Activated CD4-positive, alpha-beta T cell treated with anti-CD3 and anti-CD28 coated beads for 36 hours (primary cell): Measurements from ENCODE around the gene SDHAF3. TPM values are rescaled to one million over a fixed set of nuclear protein-coding genes. Genes with fewer than 3 reads are reported as not detected.
"Not testable (repeated sequence)": the region's sequence is repeated elsewhere in the genome, so short reads cannot be mapped to it uniquely, and the experiment has no call there.

ENCODE experiments used
- ATAC-seq: fragments of 200-7000 bp; cut with Tn5 transposase; one replicate; pipeline ENCODE4 v1.10.0; 2021; ENCODE audit warnings: mild to moderate bottlenecking, moderate library complexity
- CTCF ChIA-PET: fragments of 350-600 bp; sonication (Branson Sonifier 250); formaldehyde crosslinking; loops from one replicate; lab custom pipeline; 2021; ENCODE audit warnings: antibody characterized with exemption; lab: Charles Lee
- POLR2A ChIA-PET: fragments of 350-600 bp; sonication (Branson Sonifier 250); formaldehyde crosslinking; loops from one replicate; lab custom pipeline; 2021; ENCODE audit warnings: antibody characterized with exemption, inconsistent platforms; lab: Charles Lee
- DNase-seq: peaks from one replicate; pipeline ENCODE4 v3.0.0-alpha.2; 2020
- H3K27ac Mint-ChIP-seq: one replicate; pipeline ENCODE4 v1.8.0; 2021; ENCODE audit warnings: mixed read lengths
- H3K27me3 Mint-ChIP-seq: one replicate; pipeline ENCODE4 v1.8.0; 2021; ENCODE audit warnings: mixed read lengths
- H3K36me3 Mint-ChIP-seq: one replicate; pipeline ENCODE4 v1.8.0; 2021; ENCODE audit warnings: low read depth, mixed read lengths
- H3K4me1 Mint-ChIP-seq: one replicate; pipeline ENCODE4 v1.8.0; 2021; ENCODE audit warnings: mixed read lengths
- H3K4me3 Mint-ChIP-seq: one replicate; pipeline ENCODE4 v1.8.0; 2021; ENCODE audit warnings: mild to moderate bottlenecking, moderate library complexity, mixed read lengths
- H3K9me3 Mint-ChIP-seq: one replicate; pipeline ENCODE4 v1.8.0; 2021; ENCODE audit warnings: low read depth, mixed read lengths
- intact Hi-C, 2 experiments: fragments of 100-400 bp; cut with DNase I in 1 of 2; cut with micrococcal nuclease in 1 of 2; formaldehyde crosslinking; loops; one replicate each; pipeline versions ENCODE4 v1.14.2 to v1.15.1; 2022 to 2024; cut with DNase I, micrococcal nuclease
- total RNA-seq, 2 experiments: library from RNA; stranded (reverse); gene quantifications; one replicate each; pipeline ENCODE4 v1.2.3, GENCODE V29; 2021

SDHAF3 gene
- total RNA-seq, 2 experiments from 2014 or later: 30.2 to 44.3 TPM

DNA sequence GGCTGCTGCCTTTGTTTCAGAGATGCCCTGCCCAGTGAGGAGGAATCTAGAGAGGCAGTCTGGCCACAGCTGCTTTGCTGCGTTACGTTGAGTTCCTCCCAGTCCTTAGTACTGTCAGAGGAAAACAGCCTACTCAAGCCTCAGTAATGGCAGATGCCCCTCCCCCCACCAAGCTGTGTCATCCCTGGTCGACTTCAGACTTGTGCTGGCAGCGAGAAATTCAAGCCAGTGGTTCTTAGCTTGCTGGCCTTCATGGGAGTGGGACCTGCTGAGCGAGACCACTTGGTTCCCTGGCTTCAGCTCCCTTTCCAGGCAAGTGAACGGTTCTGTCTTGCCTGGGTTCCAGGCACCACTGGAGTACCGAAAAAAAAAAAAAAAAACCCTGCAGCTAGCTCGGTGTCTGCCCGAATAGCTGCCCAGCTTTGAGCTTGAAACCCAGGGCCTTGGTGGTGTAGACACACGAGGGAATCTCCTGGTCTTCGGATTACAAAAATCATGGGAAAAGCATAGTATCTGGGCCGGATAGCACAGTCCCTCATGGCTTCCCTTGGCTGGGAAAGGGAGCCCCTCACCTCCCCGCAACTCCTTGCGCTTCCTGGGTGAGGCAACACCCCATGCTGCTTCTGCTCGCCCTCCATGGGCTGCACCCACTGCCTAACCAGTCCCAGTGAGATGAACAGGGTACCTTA, 9.1 kb downstream of the SDHAF3 start:
- peaks cover 27% of the 10 kb centered on the region for H3K36me3 Mint-ChIP-seq
- DNase-seq (no peak), ATAC-seq (no peak)
- no peaks in the 10 kb centered on the region for H3K27me3 Mint-ChIP-seq
- H3K27ac Mint-ChIP-seq: no peak overlapping the region
- H3K9me3 Mint-ChIP-seq: peaks cover 8% of the 10 kb centered on the region
- no peak overlapping the region for H3K4me3 Mint-ChIP-seq
- ChIA-PET POLR2A (no interaction called here), CTCF (no interaction called here)
- peaks cover 16% of the 10 kb centered on the region for H3K4me1 Mint-ChIP-seq
- intact Hi-C loops: no loop called here

- peaks cover 8% of the 10 kb centered on the region for H3K9me3 Mint-ChIP-seq
- intact Hi-C loops: no loop called here
- no peak overlapping the region for H3K4me3 Mint-ChIP-seq
- H3K36me3 Mint-ChIP-seq: peaks cover 22% of the 10 kb centered on the region
- no peaks in the 10 kb centered on the region for H3K27me3 Mint-ChIP-seq
- POLR2A ChIA-PET: no interaction called here
- CTCF ChIA-PET: no interaction called here
- ATAC-seq: no peak
- no peak overlapping the region for H3K27ac Mint-ChIP-seq
- no peak for DNase-seq
- peaks cover 14% of the 10 kb centered on the region for H3K4me1 Mint-ChIP-seq
These were observed 11.2 kb downstream of the SDHAF3 start for GRCh38 chr7:97128736-97129135.

DNA sequence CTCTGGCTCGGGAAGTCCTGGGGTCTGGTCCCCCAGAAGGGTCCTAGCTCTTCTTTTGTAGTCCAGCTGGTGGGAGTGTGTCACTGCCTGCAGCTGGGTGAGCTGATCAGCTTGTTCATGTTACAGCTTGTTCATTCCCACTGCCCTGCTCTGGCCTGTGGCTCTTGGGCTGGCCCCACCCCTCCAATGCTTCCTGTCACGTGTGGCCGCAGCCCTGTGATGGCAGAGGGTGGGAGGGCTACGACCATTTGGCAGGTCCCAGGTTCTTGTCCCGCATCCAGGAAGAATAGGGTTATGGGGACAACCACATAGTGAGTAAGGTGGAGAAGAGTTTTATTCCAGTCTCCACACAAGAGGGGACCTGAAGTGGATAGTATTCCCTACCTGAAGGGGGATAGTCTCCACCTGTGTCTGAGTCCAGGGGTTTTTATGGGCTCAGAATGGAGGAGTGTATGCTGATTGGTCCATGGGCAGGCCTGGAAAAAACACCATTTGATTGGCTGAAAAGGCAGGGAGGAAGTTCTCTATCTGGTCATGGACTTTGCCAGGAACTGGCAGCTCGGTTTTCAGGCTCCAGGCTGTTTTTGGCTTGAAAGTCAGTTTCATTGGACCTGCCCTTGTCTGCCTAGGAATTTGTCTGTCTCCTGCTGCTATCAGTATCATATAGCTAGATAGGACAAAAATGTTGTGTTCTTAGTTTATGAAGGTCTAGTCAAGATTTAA, 13.1 kb downstream of the SDHAF3 start:
- Mint-ChIP-seq H3K27ac (no peak overlapping the region), H3K9me3 (no peaks in the 10 kb centered on the region), H3K4me1 (peaks cover 15% of the 10 kb centered on the region), H3K4me3 (no peak overlapping the region), H3K27me3 (no peaks in the 10 kb centered on the region), H3K36me3 (peaks cover 12% of the 10 kb centered on the region)
- no peak for DNase-seq
- ChIA-PET POLR2A (no interaction called here), CTCF (interaction anchor here (1.1 kb wide), 1 partner anchor 42 kb away, joined by 3 read pairs; no protein-coding TSS in a partner anchor)
- intact Hi-C loops: no loop called here
- ATAC-seq: no peak

DNA sequence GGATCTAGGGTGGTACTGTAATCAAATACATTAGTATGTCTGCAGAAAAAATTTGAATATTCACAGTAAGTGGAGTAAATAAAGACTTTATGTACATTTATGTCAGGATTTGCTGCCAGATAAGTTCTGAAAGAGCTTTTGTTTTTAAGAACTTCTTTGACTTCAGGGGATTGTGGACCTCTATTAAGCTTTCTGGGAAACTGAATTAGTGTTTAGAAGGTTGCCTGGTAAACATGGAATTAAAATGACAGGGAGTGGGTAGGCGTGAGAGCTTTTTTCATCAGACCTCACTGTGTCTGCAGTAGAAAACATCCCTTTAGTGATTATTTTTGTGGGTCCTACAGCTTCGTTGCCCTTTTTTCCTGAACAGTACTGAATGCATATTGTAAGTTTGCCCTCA, 15.7 kb downstream of the SDHAF3 start:
- POLR2A ChIA-PET: no interaction called here
- intact Hi-C loops: no loop called here
- H3K4me1 Mint-ChIP-seq: peaks cover 8% of the 10 kb centered on the region

DNA sequence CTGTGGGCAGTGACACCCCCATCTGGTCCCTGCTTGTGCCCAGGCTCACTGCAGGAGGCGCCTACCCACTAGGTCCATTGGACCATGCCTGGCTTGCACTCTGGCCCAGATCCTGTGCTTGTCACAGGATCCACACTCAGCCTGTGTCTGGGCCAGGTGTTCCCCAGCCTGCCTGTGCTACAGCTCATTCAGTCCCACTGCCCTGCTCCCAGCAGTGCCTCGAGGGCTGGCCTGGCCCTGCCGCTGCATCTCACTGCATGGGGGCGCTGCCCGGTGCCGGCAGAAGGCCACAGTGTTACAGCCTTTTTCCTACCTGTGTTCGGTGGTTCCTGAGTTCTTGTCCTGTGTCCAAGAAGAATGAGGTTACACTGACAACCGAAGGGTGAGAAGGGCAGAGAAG, 21.3 kb downstream of the SDHAF3 start:
- H3K36me3 Mint-ChIP-seq: peaks cover 57% of the 10 kb centered on the region

More for the DNA sequence above, 15.7 kb downstream of the SDHAF3 start:
- H3K27ac Mint-ChIP-seq: no peak overlapping the region
- H3K27me3 Mint-ChIP-seq: no peaks in the 10 kb centered on the region
- H3K9me3 Mint-ChIP-seq: peaks cover 6% of the 10 kb centered on the region
- H3K36me3 Mint-ChIP-seq: peaks cover 14% of the 10 kb centered on the region
- CTCF ChIA-PET: interaction anchor here (0.6 to 1.9 kb wide), 4 partner anchors 14 to 106 kb away, joined by 3 to 4 read pairs (median 3); no protein-coding TSS in a partner anchor
- ATAC-seq (no peak), DNase-seq (no peak)
- H3K4me3 Mint-ChIP-seq: no peak overlapping the region

GRCh38 chr7:97145068-97145467, 27.6 kb downstream of the SDHAF3 start:
- DNase-seq (no peak), ATAC-seq (no peak)
- peaks cover 5% of the 10 kb centered on the region for H3K4me1 Mint-ChIP-seq
- no peaks in the 10 kb centered on the region for H3K27me3 Mint-ChIP-seq
- H3K36me3 Mint-ChIP-seq: peaks cover 34% of the 10 kb centered on the region
- no peak overlapping the region for H3K27ac Mint-ChIP-seq
- CTCF ChIA-PET: interaction anchor here (0.6 to 1.8 kb wide), 3 partner anchors 10 to 36 kb away, joined by 4 to 5 read pairs (median 4); no protein-coding TSS in a partner anchor
- H3K4me3 Mint-ChIP-seq: no peak overlapping the region
- POLR2A ChIA-PET: interaction anchor here (0.6 kb wide), 1 partner anchor 22 kb away, joined by 4 read pairs; no protein-coding TSS in a partner anchor
- H3K9me3 Mint-ChIP-seq: peaks cover 13% of the 10 kb centered on the region
- intact Hi-C loops: loop anchor here (1.0 kb wide), 2 partner anchors 34 to 690 kb away; no protein-coding TSS in a partner anchor

More for the DNA sequence above, 21.3 kb downstream of the SDHAF3 start:
- no peak for ATAC-seq
- Mint-ChIP-seq H3K9me3 (peaks cover 31% of the 10 kb centered on the region), H3K27me3 (no peaks in the 10 kb centered on the region), H3K4me3 (no peak overlapping the region), H3K27ac (no peak overlapping the region), H3K4me1 (peaks cover 3% of the 10 kb centered on the region)
- no peak for DNase-seq
- CTCF ChIA-PET: no interaction called here
- intact Hi-C loops: no loop called here
- POLR2A ChIA-PET: no interaction called here

DNA sequence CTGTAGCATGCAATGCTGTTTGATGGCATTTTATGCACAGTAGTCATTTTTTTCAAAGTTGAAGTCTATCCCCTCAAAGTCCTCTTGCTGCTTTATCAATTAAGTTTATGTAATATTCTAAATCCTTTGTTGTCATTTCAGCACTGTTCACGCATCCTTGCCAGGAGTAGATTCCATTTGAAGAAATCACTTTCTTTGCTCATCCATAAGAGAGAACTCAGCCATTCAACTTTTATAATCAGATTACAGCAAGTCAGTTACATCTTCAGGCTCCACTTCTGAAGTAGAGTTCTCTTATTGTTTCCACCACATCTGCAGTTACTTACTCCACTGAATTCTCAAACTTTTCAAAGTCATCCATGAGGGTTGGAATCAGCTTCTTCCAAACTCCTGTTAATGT, 32.3 kb downstream of the SDHAF3 start:
- intact Hi-C loops: no loop called here
- peaks cover 23% of the 10 kb centered on the region for H3K36me3 Mint-ChIP-seq
- no peak overlapping the region for H3K27ac Mint-ChIP-seq
- no peaks in the 10 kb centered on the region for H3K27me3 Mint-ChIP-seq
- ChIA-PET POLR2A (no interaction called here), CTCF (interaction anchor here (1.6 kb wide), 1 partner anchor 17 kb away, joined by 3 read pairs; no protein-coding TSS in a partner anchor)
- ATAC-seq: no peak
- H3K9me3 Mint-ChIP-seq: no peaks in the 10 kb centered on the region
- H3K4me3 Mint-ChIP-seq: no peak overlapping the region
- DNase-seq: no peak
- peaks cover 9% of the 10 kb centered on the region for H3K4me1 Mint-ChIP-seq

- Mint-ChIP-seq H3K27me3 (no peaks in the 10 kb centered on the region), H3K27ac (no peak overlapping the region), H3K36me3 (peaks cover 31% of the 10 kb centered on the region), H3K9me3 (peaks cover 9% of the 10 kb centered on the region), H3K4me3 (no peak overlapping the region), H3K4me1 (peaks cover 7% of the 10 kb centered on the region)
- ATAC-seq (no peak), DNase-seq (no peak)
- ChIA-PET POLR2A (no interaction called here), CTCF (interaction anchor here (1.3 to 1.4 kb wide), 2 partner anchors 11 to 23 kb away, joined by 3 to 5 read pairs; no protein-coding TSS in a partner anchor)
- intact Hi-C loops: no loop called here
These were observed 38.5 kb downstream of the SDHAF3 start for GRCh38 chr7:97155897-97156418.

DNA sequence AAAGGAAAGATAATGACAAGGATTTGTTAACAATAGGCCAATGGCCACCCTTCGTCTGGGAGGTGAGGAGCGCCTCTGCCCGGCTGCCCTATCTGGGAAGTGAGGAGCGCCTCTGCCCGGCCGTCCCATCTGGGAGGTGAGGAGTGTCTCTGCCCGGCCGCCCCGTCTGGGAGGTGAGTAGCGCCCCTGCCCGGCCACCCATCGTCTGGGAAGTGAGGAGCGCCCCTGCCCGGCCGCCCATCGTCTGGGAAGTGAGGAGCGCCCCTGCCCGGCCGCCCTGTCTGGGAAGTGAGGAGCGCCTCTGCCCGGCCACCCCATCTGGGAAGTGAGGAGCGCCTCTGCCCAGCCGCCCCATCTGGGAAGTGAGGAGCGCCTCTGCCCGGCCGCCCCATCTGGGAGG, 42.5 kb downstream of the SDHAF3 start:
- ATAC-seq, H3K4me3 Mint-ChIP-seq, H3K27ac Mint-ChIP-seq, DNase-seq, POLR2A ChIA-PET, intact Hi-C loops, H3K27me3 Mint-ChIP-seq: not testable (repeated sequence)
- Mint-ChIP-seq H3K9me3 (peaks cover 15% of the 10 kb centered on the region), H3K4me1 (peaks cover 11% of the 10 kb centered on the region), H3K36me3 (peaks cover 50% of the 10 kb centered on the region)
- CTCF ChIA-PET: interaction anchor here (0.8 kb wide), 1 partner anchor 17 kb away, joined by 3 read pairs; no protein-coding TSS in a partner anchor

- H3K4me1 Mint-ChIP-seq: peaks cover 20% of the 10 kb centered on the region
- H3K27me3 Mint-ChIP-seq, CTCF ChIA-PET, POLR2A ChIA-PET, ATAC-seq, H3K27ac Mint-ChIP-seq, H3K4me3 Mint-ChIP-seq, intact Hi-C loops, DNase-seq: not testable (repeated sequence)
- H3K36me3 Mint-ChIP-seq: peaks cover 63% of the 10 kb centered on the region
- peaks cover 19% of the 10 kb centered on the region for H3K9me3 Mint-ChIP-seq
These were observed 44.1 kb downstream of the SDHAF3 start for GRCh38 chr7:97161609-97162008.

- Mint-ChIP-seq H3K9me3 (peaks cover 23% of the 10 kb centered on the region), H3K4me3 (no peak overlapping the region), H3K4me1 (peaks cover 38% of the 10 kb centered on the region), H3K27ac (no peak overlapping the region), H3K27me3 (no peaks in the 10 kb centered on the region), H3K36me3 (peaks cover 59% of the 10 kb centered on the region)
- ChIA-PET CTCF (interaction anchor here (0.6 to 1.0 kb wide), 2 partner anchors 13 to 1681 kb away, joined by 3 read pairs; no protein-coding TSS in a partner anchor), POLR2A (no interaction called here)
- intact Hi-C loops: no loop called here
- no peak for DNase-seq
- ATAC-seq: no peak
These were observed 48.8 kb downstream of the SDHAF3 start for GRCh38 chr7:97166308-97166707.
